Measurements from ENCODE around the gene NDUFS6. TPM values are rescaled to one million over a fixed set of nuclear protein-coding genes. Genes with fewer than 3 reads are reported as not detected.

NDUFS6 gene
- total RNA-seq (2021; fragmentation: NEBNext Ultra II Directional; extraction: Animal tissue kit (Norgen Biotek cat#: 25700)) (72.7 and 77.1 TPM in 2 replicates), polyA plus RNA-seq (2011; rRNA removed) (191 and 302 TPM in 2 replicates), polyA minus RNA-seq (2011; rRNA and poly(A)+ RNA removed) (9.3 and 11.6 TPM in 2 replicates)
- 224 TPM for polyA plus RNA-seq (2011; cell fraction: cytosol; rRNA removed)
- 78.2 TPM for polyA plus RNA-seq (2011; cell fraction: nucleus; rRNA removed)
- 190 to 231 TPM (median 207 TPM) in 4 replicates for polyA plus RNA-seq (2012, experiment 1 of 2)
- polyA plus RNA-seq (2012, experiment 2 of 2): 78.3 TPM
- 141 TPM for polyA plus RNA-seq (2013, experiment 1 of 2)
- 146 TPM for polyA plus RNA-seq (2013, experiment 2 of 2)
- polyA minus RNA-seq (2011; cell fraction: cytosol; rRNA and poly(A)+ RNA removed): 55.8 TPM
- 31.5 TPM for polyA minus RNA-seq (2011; cell fraction: nucleus; rRNA and poly(A)+ RNA removed)
- long read RNA-seq, experiment 1, transcript NDUFS6-201 (4 exons, 1,082 nt): major isoform, 69 of 89 reads
- long read RNA-seq, experiment 1, partial matches to known transcripts: 11 of 89 reads
- long read RNA-seq, experiment 1, other reads (novel, unspliced or antisense): 9 of 89 reads
- long read RNA-seq, experiment 2, partial matches to known transcripts: 0 of 4 reads
- long read RNA-seq, experiment 2, other reads (novel, unspliced or antisense): 3 of 4 reads

GRCh38 chr5:1801222-1801966 lies at the start of gene NDUFS6:
Gene NDUFS6 (plus strand): TSS chr5:1801407. CDS start chr5:1801418, 11 bp downstream.
- DNase-seq (ENCODE audit: low read depth in 1 of 2, low spot score in 2 of 2) (peak; percentile 39 to 85), FAIRE-seq (no peak)
- H2BK15ac ChIP-seq (ENCODE audit: low read length): no peak within 1 kb of the TSS; the same call in 1 of the 2 replicates
- peak within 1 kb of the TSS; percentile 98 for H3K56ac ChIP-seq (replicated peaks; ENCODE audit: insufficient read length, low read depth, low read length)
- ChIA-PET POLR2A (ENCODE audit: partially characterized antibody) (interaction anchor here (0.7 to 2.7 kb wide), 21 partner anchors 8 to 391 kb away, joined by 3 to 12 read pairs (median 3); no protein-coding TSS in a partner anchor), CTCF (ENCODE audit: partially characterized antibody) (interaction anchor here (0.8 to 1.6 kb wide), 4 partner anchors 37 to 298 kb away, joined by 3 to 6 read pairs (median 3); no protein-coding TSS in a partner anchor)
- peak within 1 kb of the TSS; percentile 87 to 94 (median 93) for H3K4me3 ChIP-seq (ENCODE audit: extremely low read depth in 1 of 4, insufficient read depth in 2 of 4, low read depth in 3 of 4, low read length in 4 of 4)
- peak within 1 kb of the TSS; percentile 92 to 98 (median 94) for H3K9ac ChIP-seq (replicated peaks in 1 of 4; ENCODE audit: extremely low read depth in 1 of 4, low read depth in 3 of 4, low read length in 3 of 4)
- H3K14ac ChIP-seq (ENCODE audit: insufficient read length): no peak within 1 kb of the TSS
- peak within 1 kb of the TSS; percentile 88 to 97 for H3K4me2 ChIP-seq (ENCODE audit: insufficient read depth in 1 of 2, low read depth in 2 of 2, low read length in 2 of 2)
- H3K4ac ChIP-seq (replicated peaks; ENCODE audit: insufficient read length, low read depth, low read length): peak within 1 kb of the TSS; percentile 96
- H2AFZ ChIP-seq (ENCODE audit: low read length): peak within 1 kb of the TSS; percentile 18; the same call in 1 of the 2 replicates
- peaks cover 15 to 74% of the 10 kb centered on the region in 2 experiments for H3K79me2 ChIP-seq (ENCODE audit: control insufficient read depth in 1 of 2, insufficient read depth in 2 of 2, low read length in 2 of 2)
- no peaks in the 10 kb centered on the region for H3K27me3 ChIP-seq (replicated peaks in 1 of 4; ENCODE audit: control insufficient read depth in 3 of 4, extremely low read depth in 1 of 4, insufficient read depth in 3 of 4, low read length in 3 of 4)
- peaks cover 17% of the 10 kb centered on the region for H3K79me1 ChIP-seq (ENCODE audit: low read depth, low read length)
- H3K4me1 ChIP-seq (replicated peaks in 1 of 4; ENCODE audit: control insufficient read depth in 3 of 4, insufficient read depth in 4 of 4, low read length in 3 of 4): peaks cover 0 to 7% (median 5%) of the 10 kb centered on the region in 4 experiments; a peak in 6 of 7 replicates
- H4K20me1 ChIP-seq (replicated peaks in 1 of 2; ENCODE audit: control insufficient read depth in 1 of 2, insufficient read depth in 2 of 2, low read length in 2 of 2): peaks cover 8 to 21% of the 10 kb centered on the region in 2 experiments
- no peak within 1 kb of the TSS for H2BK120ac ChIP-seq (replicated peaks; ENCODE audit: low read depth, low read length)
- no peaks in the 10 kb centered on the region for H3K9me3 ChIP-seq (ENCODE audit: insufficient read depth in 2 of 2, low read depth in 1 of 2, low read length in 1 of 2)
- H2BK20ac ChIP-seq (ENCODE audit: low read length): no peak within 1 kb of the TSS
- H3K27ac ChIP-seq (ENCODE audit: low read depth, low read length): peak within 1 kb of the TSS; percentile 88
- peak within 1 kb of the TSS; percentile 88 for H2BK12ac ChIP-seq (ENCODE audit: low read depth, low read length)
- H2BK5ac ChIP-seq (ENCODE audit: low read depth, low read length): peak within 1 kb of the TSS; percentile 91
- peak within 1 kb of the TSS; percentile 96 for H4K91ac ChIP-seq (replicated peaks; ENCODE audit: insufficient read length, low read length)
- H3K23ac ChIP-seq (ENCODE audit: insufficient read length): no peak within 1 kb of the TSS
- WGBS, 2 experiments (ENCODE audit: extremely low coverage in 1 of 2, insufficient coverage in 1 of 2, insufficient read length in 1 of 2, insufficient replicate concordance in 2 of 2, low coverage in 1 of 2, low lambda C conversion rate in 2 of 2, missing lambda C conversion rate in 1 of 2): 2% methylated on average over 48 of the region's 69 CpGs; no CpG with 5 or more reads in 1 of the 2 experiments
- H4K5ac ChIP-seq (ENCODE audit: insufficient read length, low read depth, low read length): peak within 1 kb of the TSS; percentile 99
- H3K36me3 ChIP-seq (ENCODE audit: control insufficient read depth in 2 of 4, insufficient read depth in 4 of 4, low read length in 3 of 4): peaks cover 36 to 61% (median 53%) of the 10 kb centered on the region in 4 experiments
- peaks cover 17% of the 10 kb centered on the region for H3K23me2 ChIP-seq (ENCODE audit: low read depth, low read length)
- peak within 1 kb of the TSS; percentile 96 for H3K18ac ChIP-seq (ENCODE audit: extremely low read depth, low read length)
- no peak within 1 kb of the TSS; the same call in 1 of the 2 replicates for H2AK5ac ChIP-seq (ENCODE audit: low read depth, low read length)
- H4K8ac ChIP-seq (ENCODE audit: extremely low read depth, insufficient read depth, low read length): peak within 1 kb of the TSS; percentile 98; the same call in 1 of the 2 replicates
- no peak for TF ChIP-seq SIRT6 (IDR thresholded peaks at IDR 0.05; ENCODE audit: low read length)
- TF ChIP-seq TBP (IDR thresholded peaks at IDR 0.05; ENCODE audit: low read depth, low read length): peak; percentile 39; the same call in 1 of the 2 replicates
- 0 out of 2 replicates have a peak, but pooled peaks have one; percentile 25 for TF ChIP-seq RBBP5 (IDR thresholded peaks at IDR 0.05; ENCODE audit: borderline replicate concordance, low read depth, low read length)
- no peak for TF ChIP-seq NANOG (IDR thresholded peaks at IDR 0.05; ENCODE audit: insufficient read depth, low read depth, low read length, poor library complexity, severe bottlenecking)
- no peak for TF ChIP-seq CBX8 (IDR thresholded peaks at IDR 0.05; ENCODE audit: borderline replicate concordance, low read depth, low read length)
- TF ChIP-seq TAF1 (IDR thresholded peaks at IDR 0.05; ENCODE audit: low read depth, low read length): peak; percentile 82
- peak; percentile 91 for TF ChIP-seq PHF8 (conservative IDR thresholded peaks at IDR 0.05; ENCODE audit: low read depth, low read length)
- no peak for TF ChIP-seq TAF7 (optimal IDR thresholded peaks at IDR 0.05; ENCODE audit: borderline replicate concordance, low read depth, low read length)
